Fibroblast of lung (primary cell): ENCODE results near the gene BCL2. TPM values are rescaled to one million over a fixed set of nuclear protein-coding genes. Genes with fewer than 3 reads are reported as not detected.

ENCODE experiments used
- DNase-seq, 2 donors: peaks; one replicate each; pipeline versions ENCODE4 v3.0.0 to v3.0.0-alpha.2; 2010; ENCODE audit warnings: low read depth in 2 of 2
- H2AFZ ChIP-seq: 2 replicates; pipeline ENCODE4 v1.5.1; 2012; ENCODE audit warnings: low read length, control low read depth, inconsistent platforms
- H3K27ac ChIP-seq: 2 replicates; pipeline ENCODE4 v1.5.1; 2011; ENCODE audit warnings: low read length, control low read depth; ENCODE audit not compliant: insufficient read depth
- H3K27me3 ChIP-seq: 2 replicates; pipeline ENCODE4 v1.5.1; 2011; ENCODE audit warnings: mild to moderate bottlenecking, low read length; ENCODE audit not compliant: control insufficient read depth, insufficient read depth
- H3K36me3 ChIP-seq: 2 replicates; pipeline ENCODE4 v1.5.1; 2011; ENCODE audit warnings: low read length; ENCODE audit not compliant: control insufficient read depth, insufficient read depth
- H3K4me1 ChIP-seq: 2 replicates; pipeline ENCODE4 v1.5.1; 2011; ENCODE audit warnings: low read length; ENCODE audit not compliant: control insufficient read depth, insufficient read depth; ENCODE audit errors: extremely low read depth
- H3K4me2 ChIP-seq: 2 replicates; pipeline ENCODE4 v1.5.1; 2011; ENCODE audit warnings: low read length, control low read depth; ENCODE audit not compliant: insufficient read depth; ENCODE audit errors: extremely low read depth
- H3K4me3 ChIP-seq, 4 experiments: fragments of 200-600 bp in 1 of 4; sonication (generic) in 1 of 4; replicated peaks in 1 of 4; 2 replicates each; pipeline ENCODE4 v1.5.1; 2011 to 2016; ENCODE audit warnings: low read length in 4 of 4, low read depth in 3 of 4, mild to moderate bottlenecking in 3 of 4, control low read depth in 2 of 4, inconsistent platforms in 1 of 4, mixed read lengths in 1 of 4; ENCODE audit not compliant: insufficient read depth in 1 of 4; ENCODE audit errors: control extremely low read depth in 1 of 4
- H3K79me2 ChIP-seq: 2 replicates; pipeline ENCODE4 v1.5.1; 2012; ENCODE audit warnings: mild to moderate bottlenecking, low read length, inconsistent platforms; ENCODE audit not compliant: control insufficient read depth, insufficient read depth
- H3K9ac ChIP-seq: 2 replicates; pipeline ENCODE4 v1.5.1; 2011; ENCODE audit warnings: mild to moderate bottlenecking, low read length, control low read depth; ENCODE audit not compliant: insufficient read depth
- H3K9me3 ChIP-seq: 2 replicates; pipeline ENCODE4 v1.5.1; 2012; ENCODE audit warnings: low read depth, low read length; ENCODE audit not compliant: control insufficient read depth, insufficient read depth
- H4K20me1 ChIP-seq: 2 replicates; pipeline ENCODE4 v1.5.1; 2011; ENCODE audit warnings: low read length; ENCODE audit not compliant: control insufficient read depth, insufficient read depth; ENCODE audit errors: extremely low read depth
- CTCF ChIP-seq, 2 donors: IDR thresholded peaks in 1 of 2; conservative IDR thresholded peaks in 1 of 2; 1 replicate in 1 of 2; 2 replicates in 1 of 2; pipeline ENCODE4 v1.5.1; 2011 to 2012; ENCODE audit warnings: low read length in 2 of 2, control low read depth in 1 of 2, inconsistent platforms in 1 of 2, low read depth in 1 of 2, mild to moderate bottlenecking in 1 of 2
- EZH2 ChIP-seq: IDR thresholded peaks from 2 replicates; pipeline ENCODE4 v1.5.1; 2012; ENCODE audit warnings: low read length, control low read depth, mild to moderate bottlenecking; ENCODE audit errors: missing control alignments
- polyA plus RNA-seq, 2 donors: library from polyadenylated mRNA; depleted of rRNA in 1 of 2; stranded (reverse) in 1 of 2; unstranded in 1 of 2; fragments of >200 nt; gene quantifications; 2 replicates each; pipeline ENCODE4 v1.2.1, GENCODE V29; 2011 to 2012; ENCODE audit warnings: missing spikeins in 1 of 2
- total RNA-seq: library from RNA; depleted of rRNA; stranded (reverse); fragments of >200 nt; gene quantifications from 2 replicates; pipeline ENCODE4 v1.2.1, GENCODE V29; 2014

BCL2 gene
- total and polyA plus RNA-seq, 2 donors (not counting 1 experiment from before 2014, with no cell fraction given) = 1.5 to 3.6 TPM

- DNase-seq = no peak
- TF ChIP-seq CTCF (conservative IDR thresholded peaks at IDR 0.05 in 1 of 2, IDR thresholded peaks at IDR 0.05 in 1 of 2; ENCODE audit: low read depth in 1 of 2, low read length in 2 of 2) = no peak
- TF ChIP-seq EZH2 = no peak
- Histone ChIP-seq H3K36me3 (no peaks in the 10 kb centered on the region), H3K27ac (no peak overlapping the region), H3K9me3 (no peaks in the 10 kb centered on the region), H3K4me1 (no peaks in the 10 kb centered on the region), H3K4me2 (no peak overlapping the region), H3K9ac (no peak overlapping the region), H4K20me1 (no peaks in the 10 kb centered on the region), H3K4me3 (no peak overlapping the region), H3K79me2 (no peaks in the 10 kb centered on the region), H2AFZ (no peak overlapping the region), H3K27me3 (no peaks in the 10 kb centered on the region)
Observed at GRCh38 chr18:63109022-63109421, 210.5 kb downstream of the BCL2 start.

- no peak overlapping the region for H3K4me2 ChIP-seq
- H3K9me3 ChIP-seq = no peaks in the 10 kb centered on the region
- TF ChIP-seq EZH2 = no peak
- no peak for TF ChIP-seq CTCF (conservative IDR thresholded peaks at IDR 0.05 in 1 of 2, IDR thresholded peaks at IDR 0.05 in 1 of 2; ENCODE audit: low read depth in 1 of 2, low read length in 2 of 2)
- no peak overlapping the region for H3K4me3 ChIP-seq
- DNase-seq = no peak
- no peaks in the 10 kb centered on the region for H3K36me3 ChIP-seq
- H3K27me3 ChIP-seq = no peaks in the 10 kb centered on the region
- H3K79me2 ChIP-seq = no peaks in the 10 kb centered on the region
- no peak overlapping the region for H3K9ac ChIP-seq
- no peaks in the 10 kb centered on the region for H4K20me1 ChIP-seq
- no peak overlapping the region for H3K27ac ChIP-seq
- H2AFZ ChIP-seq = no peak overlapping the region
- H3K4me1 ChIP-seq = no peaks in the 10 kb centered on the region
Observed at GRCh38 chr18:63107931-63108330, 211.6 kb downstream of the BCL2 start.

- no peak for DNase-seq
- Histone ChIP-seq H3K9me3 (no peaks in the 10 kb centered on the region), H3K4me2 (no peak overlapping the region), H3K27me3 (no peaks in the 10 kb centered on the region), H3K4me1 (no peaks in the 10 kb centered on the region), H3K9ac (no peak overlapping the region), H2AFZ (no peak overlapping the region), H3K36me3 (no peaks in the 10 kb centered on the region), H4K20me1 (no peaks in the 10 kb centered on the region), H3K4me3 (no peak overlapping the region), H3K27ac (no peak overlapping the region), H3K79me2 (no peaks in the 10 kb centered on the region)
- TF ChIP-seq CTCF (conservative IDR thresholded peaks at IDR 0.05 in 1 of 2, IDR thresholded peaks at IDR 0.05 in 1 of 2; ENCODE audit: low read depth in 1 of 2, low read length in 2 of 2) (no peak), EZH2 (no peak)
Observed at GRCh38 chr18:63107171-63107845, 212.3 kb downstream of the BCL2 start.
